ENCODE measurements around the gene SAFB2.

Gene SAFB2

DNA sequence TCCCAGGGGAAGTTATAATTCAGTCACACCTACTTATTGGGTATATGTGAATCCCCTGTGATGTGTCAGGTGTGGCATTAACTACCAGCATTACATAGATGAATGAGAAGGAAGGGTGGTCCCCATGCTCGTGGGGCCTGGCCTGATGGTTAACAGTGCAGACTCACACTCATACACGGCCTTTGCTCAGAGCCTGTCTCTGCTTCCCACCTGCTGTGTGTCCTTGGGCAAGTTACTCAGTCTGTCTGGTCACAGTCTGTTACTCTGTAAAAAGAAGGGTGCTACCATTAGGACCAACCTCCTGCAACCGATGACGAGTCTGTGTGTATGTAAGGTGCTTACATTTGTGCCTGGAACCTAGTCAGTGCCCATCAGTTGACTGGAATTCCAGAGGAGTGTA, 24.1 kb upstream of the SAFB2 start:
- Mint-ChIP-seq H3K27me3 (no peaks in the 10 kb centered on the region), H3K4me1 (ENCODE audit: low read depth) (peaks cover 27% of the 10 kb centered on the region), H3K9me3 (no peaks in the 10 kb centered on the region), H3K27ac (peak overlapping the region; percentile 66), H3K36me3 (ENCODE audit: low read depth) (peaks cover 93% of the 10 kb centered on the region), H3K4me3 (no peak overlapping the region)
- DNase-seq: no peak

DNA sequence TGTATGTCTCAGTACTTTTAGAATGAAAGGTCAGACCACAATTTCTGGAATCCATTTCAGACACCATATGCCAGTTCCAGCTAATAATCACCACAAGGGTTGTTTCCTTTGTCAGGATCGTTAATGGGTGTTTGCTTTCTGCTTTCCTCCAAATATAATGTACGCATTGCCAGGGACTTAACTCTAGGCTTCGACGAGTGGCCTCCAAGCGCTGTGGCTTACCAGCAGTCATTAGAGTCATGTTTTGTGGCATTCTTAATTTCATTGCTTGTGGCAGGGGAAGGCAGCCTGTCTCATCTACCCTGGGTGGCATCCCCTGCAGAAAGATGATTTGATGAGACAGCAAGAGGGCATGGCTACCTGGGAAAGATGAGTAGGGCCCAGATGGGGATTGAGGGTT, 22.8 kb upstream of the SAFB2 start:
- Mint-ChIP-seq H3K9me3 (no peaks in the 10 kb centered on the region), H3K27me3 (no peaks in the 10 kb centered on the region), H3K4me1 (ENCODE audit: low read depth) (peaks cover 32% of the 10 kb centered on the region), H3K4me3 (no peak overlapping the region), H3K36me3 (ENCODE audit: low read depth) (peaks cover 93% of the 10 kb centered on the region), H3K27ac (peak overlapping the region; percentile 77)
- no peak for DNase-seq

DNA sequence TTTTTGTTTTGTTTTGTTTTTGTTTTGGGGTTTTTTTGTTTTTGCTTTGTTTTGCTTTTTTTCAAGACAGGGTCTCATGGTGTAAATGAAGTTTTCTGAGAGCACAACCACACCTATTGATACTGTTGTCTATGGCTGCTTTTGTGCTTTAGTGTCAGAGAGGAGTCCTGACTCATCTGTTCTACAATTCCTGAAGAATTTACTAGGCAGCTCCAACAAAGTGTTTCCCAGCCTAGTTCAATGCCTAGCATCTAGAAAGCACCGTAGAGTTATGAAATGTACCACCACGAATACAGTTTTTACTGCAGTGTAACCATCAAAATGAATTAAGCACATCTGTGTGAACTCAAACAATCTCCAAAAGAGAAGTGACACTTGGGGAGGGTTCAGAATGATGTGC, 21.5 kb upstream of the SAFB2 start:
- Mint-ChIP-seq H3K4me1 (ENCODE audit: low read depth) (peaks cover 34% of the 10 kb centered on the region), H3K27me3 (no peaks in the 10 kb centered on the region), H3K36me3 (ENCODE audit: low read depth) (peaks cover 93% of the 10 kb centered on the region), H3K27ac (peak overlapping the region; percentile 66), H3K4me3 (no peak overlapping the region), H3K9me3 (no peaks in the 10 kb centered on the region)
- DNase-seq: no peak

DNA sequence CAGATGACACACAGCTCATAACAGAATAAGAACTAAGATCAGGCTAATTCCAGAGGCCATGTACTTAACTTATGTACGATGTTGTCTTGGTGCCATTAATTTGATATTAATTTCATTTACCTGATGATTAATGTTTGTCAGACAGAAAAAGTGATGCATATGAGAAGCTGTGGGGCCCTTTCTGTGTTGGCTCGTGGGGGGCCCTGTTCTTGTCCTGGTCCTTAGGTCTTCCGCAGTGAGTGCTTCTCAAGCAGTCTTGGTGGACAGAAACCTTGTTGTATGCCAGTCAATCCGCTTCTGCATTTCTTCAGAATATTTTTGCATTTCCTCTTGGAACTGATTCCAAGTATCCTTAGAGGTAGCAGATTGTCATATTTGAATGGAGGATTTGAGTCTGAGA, 20.5 kb upstream of the SAFB2 start:
- no peak for DNase-seq
- H3K27me3 Mint-ChIP-seq: no peaks in the 10 kb centered on the region
- no peak overlapping the region for H3K4me3 Mint-ChIP-seq
- peaks cover 91% of the 10 kb centered on the region for H3K36me3 Mint-ChIP-seq (ENCODE audit: low read depth)
- no peaks in the 10 kb centered on the region for H3K9me3 Mint-ChIP-seq
- peak overlapping the region; percentile 37 for H3K27ac Mint-ChIP-seq
- peaks cover 37% of the 10 kb centered on the region for H3K4me1 Mint-ChIP-seq (ENCODE audit: low read depth)

DNA sequence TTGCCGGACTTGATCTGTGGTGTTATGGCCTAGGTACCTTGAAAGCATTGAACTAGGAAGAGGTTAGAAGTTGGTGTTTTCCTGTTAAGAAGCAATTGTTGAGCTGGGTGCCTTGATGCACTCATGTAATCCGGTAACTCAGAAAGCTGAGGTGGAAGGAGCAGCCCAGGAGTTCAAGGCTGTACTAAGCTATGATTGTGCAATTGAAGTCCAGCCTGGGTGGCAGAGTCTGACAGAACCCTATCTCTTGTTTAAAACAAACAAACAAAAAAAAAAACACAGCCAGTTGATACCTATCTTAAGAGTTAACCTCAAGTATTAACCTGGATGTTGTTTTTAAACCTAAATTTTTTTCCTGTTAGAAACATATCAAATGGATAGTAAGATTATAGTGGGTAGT, 19.6 kb upstream of the SAFB2 start:
- DNase-seq: no peak
- Mint-ChIP-seq H3K9me3 (no peaks in the 10 kb centered on the region), H3K4me3 (no peak overlapping the region), H3K27me3 (no peaks in the 10 kb centered on the region), H3K36me3 (ENCODE audit: low read depth) (peaks cover 89% of the 10 kb centered on the region), H3K27ac (peak overlapping the region; percentile 31), H3K4me1 (ENCODE audit: low read depth) (peaks cover 44% of the 10 kb centered on the region)

DNA sequence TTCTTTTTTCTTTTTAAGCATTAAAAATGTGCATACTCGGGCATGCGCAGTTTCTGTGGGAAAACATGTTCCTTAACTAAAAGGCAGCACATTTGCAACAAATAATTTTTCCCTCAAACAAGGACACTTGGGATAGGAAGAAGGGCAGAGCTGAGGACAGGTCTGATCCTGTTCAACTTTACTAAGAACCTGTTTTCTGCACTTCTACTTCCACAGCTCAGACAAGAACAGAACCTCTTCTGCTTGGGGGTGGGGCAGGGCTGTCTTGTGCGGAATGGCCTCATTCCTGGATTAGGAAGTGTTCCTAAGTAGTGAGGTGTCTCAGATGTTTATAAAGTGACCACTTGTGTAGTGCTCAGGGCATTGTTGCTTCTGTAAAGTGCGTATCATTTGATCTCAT, 18.6 kb upstream of the SAFB2 start:
- Mint-ChIP-seq H3K9me3 (no peaks in the 10 kb centered on the region), H3K27me3 (no peaks in the 10 kb centered on the region), H3K4me1 (ENCODE audit: low read depth) (peaks cover 45% of the 10 kb centered on the region), H3K4me3 (no peak overlapping the region), H3K27ac (peak overlapping the region; percentile 54), H3K36me3 (ENCODE audit: low read depth) (peaks cover 87% of the 10 kb centered on the region)
- no peak for DNase-seq

DNA sequence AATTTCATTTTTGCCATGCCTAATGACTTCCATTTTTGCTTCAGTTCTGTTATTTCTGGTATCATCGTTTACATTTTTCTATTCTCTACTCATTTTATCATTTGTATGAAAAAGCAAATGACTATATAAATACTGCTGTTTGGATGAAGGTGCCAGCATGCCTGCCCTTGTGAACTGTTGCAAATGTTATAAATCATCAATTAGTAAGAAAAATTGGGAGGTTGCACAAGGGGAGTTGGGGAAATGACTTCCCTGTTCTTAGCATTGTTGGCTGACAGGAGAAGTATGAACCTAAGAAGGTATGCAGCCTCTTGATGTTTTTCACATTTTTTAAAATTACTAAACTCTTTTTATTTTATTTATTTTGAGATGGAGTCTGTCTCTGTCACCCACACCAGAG, 15.4 kb upstream of the SAFB2 start:
- H3K36me3 Mint-ChIP-seq (ENCODE audit: low read depth): peaks cover 85% of the 10 kb centered on the region

DNA sequence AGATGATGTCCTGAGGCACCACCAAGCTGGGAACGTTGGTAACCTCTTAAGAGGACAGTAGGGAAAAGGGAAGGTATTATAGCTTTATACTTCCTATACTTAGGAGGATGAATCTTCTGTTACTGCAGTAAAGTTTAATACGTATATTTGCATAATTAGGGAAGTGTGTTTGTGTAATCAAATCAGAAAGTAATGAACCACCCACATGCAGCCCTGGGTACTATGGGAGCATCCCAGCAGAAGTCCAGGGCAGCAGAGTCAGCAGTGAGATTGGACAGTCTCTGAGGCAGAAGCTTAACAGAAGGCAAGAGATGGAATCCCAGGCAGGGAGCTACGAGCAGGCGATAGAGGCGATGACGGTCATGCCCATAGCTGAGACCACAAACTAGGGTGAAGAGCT, 12.9 kb upstream of the SAFB2 start:
- Mint-ChIP-seq H3K36me3 (ENCODE audit: low read depth) (peaks cover 85% of the 10 kb centered on the region), H3K4me1 (ENCODE audit: low read depth) (peaks cover 60% of the 10 kb centered on the region), H3K27me3 (no peaks in the 10 kb centered on the region), H3K27ac (peak overlapping the region; percentile 45), H3K4me3 (no peak overlapping the region), H3K9me3 (no peaks in the 10 kb centered on the region)
- no peak for DNase-seq

More for the DNA sequence above, 15.4 kb upstream of the SAFB2 start:
- Mint-ChIP-seq H3K27ac (peak overlapping the region; percentile 44), H3K27me3 (no peaks in the 10 kb centered on the region), H3K4me1 (ENCODE audit: low read depth) (peaks cover 51% of the 10 kb centered on the region), H3K9me3 (no peaks in the 10 kb centered on the region), H3K4me3 (no peak overlapping the region)
- no peak for DNase-seq

DNA sequence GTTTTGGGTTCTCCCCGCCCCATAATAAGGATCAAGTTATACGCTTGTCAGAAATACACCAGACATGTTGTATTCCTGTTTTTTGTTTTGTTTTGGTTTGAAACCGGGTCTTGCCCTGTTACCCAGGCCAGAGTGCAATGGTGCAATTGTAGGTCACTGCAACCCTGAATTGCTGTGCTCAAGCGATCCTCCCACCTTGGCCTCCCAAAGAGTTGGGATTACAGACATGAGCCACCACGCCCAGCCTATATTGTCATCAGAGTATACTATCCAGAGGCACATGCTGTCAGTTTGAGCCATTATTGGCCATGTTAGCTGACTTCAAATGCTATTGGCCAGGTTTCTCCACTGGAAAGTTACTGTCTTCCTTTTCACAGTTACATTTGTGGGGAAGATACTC, 10.1 kb upstream of the SAFB2 start:
- no peak for DNase-seq
- peaks cover 76% of the 10 kb centered on the region for H3K4me1 Mint-ChIP-seq (ENCODE audit: low read depth)
- no peaks in the 10 kb centered on the region for H3K9me3 Mint-ChIP-seq
- no peaks in the 10 kb centered on the region for H3K27me3 Mint-ChIP-seq
- H3K36me3 Mint-ChIP-seq (ENCODE audit: low read depth): peaks cover 94% of the 10 kb centered on the region
- H3K4me3 Mint-ChIP-seq: no peak overlapping the region
- peak overlapping the region; percentile 2 for H3K27ac Mint-ChIP-seq

DNA sequence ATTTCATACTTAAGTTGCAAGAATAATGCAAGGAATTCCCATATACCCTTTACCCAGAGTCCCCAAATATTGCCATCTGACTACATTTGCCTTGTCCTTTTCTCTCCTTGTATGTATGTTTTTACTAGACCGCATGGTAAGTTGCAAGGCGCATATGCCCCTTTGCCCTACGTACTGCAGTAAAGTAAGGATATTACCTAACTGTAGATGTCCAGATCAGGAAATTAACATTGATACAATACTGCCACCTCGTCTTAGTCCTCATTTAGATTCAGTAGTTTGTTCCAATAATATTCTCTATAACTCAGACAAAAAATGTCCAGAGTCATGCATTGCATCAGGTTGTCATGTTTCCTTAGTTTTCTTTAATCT, 9.7 kb upstream of the SAFB2 start:
- Mint-ChIP-seq H3K27ac (peak overlapping the region; percentile 2), H3K4me1 (ENCODE audit: low read depth) (peaks cover 76% of the 10 kb centered on the region), H3K36me3 (ENCODE audit: low read depth) (peaks cover 94% of the 10 kb centered on the region), H3K4me3 (no peak overlapping the region), H3K9me3 (no peaks in the 10 kb centered on the region), H3K27me3 (no peaks in the 10 kb centered on the region)
- DNase-seq: no peak

DNA sequence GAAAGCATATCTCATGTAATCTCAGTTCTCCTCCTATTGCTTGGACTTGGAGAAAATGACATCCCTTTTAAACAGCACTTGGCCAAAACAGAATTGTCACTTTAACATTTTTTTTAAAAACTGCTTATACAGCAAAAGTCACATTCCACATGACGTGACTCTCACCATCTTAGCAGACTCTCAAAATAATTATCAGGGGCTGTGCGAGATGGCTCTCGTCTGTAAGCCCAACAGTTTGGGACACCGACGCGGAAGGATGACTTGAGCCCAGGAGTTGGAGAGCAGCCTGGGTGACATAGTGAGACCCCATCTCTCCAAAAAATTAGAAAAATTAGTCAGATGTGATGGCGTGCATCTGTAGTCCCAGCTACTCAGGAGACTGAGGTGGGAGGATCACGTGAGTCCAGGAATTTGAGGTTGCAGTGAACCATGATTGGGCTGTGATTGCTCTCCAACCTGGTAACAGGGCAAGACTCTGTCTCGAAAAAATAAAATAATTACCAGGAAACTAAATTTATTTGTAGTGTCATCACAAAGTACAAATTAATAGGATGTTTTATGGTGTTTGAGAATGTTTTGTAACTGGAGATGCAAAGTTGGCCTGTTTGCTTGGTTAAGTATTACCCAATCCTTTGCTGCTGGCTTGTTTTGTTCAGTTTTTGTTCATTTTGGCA, 9.1 kb upstream of the SAFB2 start:
- peak overlapping the region; percentile 2 for H3K27ac Mint-ChIP-seq
- DNase-seq: no peak
- peaks cover 81% of the 10 kb centered on the region for H3K4me1 Mint-ChIP-seq (ENCODE audit: low read depth)
- H3K9me3 Mint-ChIP-seq: no peaks in the 10 kb centered on the region
- H3K27me3 Mint-ChIP-seq: no peaks in the 10 kb centered on the region
- peaks cover 97% of the 10 kb centered on the region for H3K36me3 Mint-ChIP-seq (ENCODE audit: low read depth)
- no peak overlapping the region for H3K4me3 Mint-ChIP-seq

DNA sequence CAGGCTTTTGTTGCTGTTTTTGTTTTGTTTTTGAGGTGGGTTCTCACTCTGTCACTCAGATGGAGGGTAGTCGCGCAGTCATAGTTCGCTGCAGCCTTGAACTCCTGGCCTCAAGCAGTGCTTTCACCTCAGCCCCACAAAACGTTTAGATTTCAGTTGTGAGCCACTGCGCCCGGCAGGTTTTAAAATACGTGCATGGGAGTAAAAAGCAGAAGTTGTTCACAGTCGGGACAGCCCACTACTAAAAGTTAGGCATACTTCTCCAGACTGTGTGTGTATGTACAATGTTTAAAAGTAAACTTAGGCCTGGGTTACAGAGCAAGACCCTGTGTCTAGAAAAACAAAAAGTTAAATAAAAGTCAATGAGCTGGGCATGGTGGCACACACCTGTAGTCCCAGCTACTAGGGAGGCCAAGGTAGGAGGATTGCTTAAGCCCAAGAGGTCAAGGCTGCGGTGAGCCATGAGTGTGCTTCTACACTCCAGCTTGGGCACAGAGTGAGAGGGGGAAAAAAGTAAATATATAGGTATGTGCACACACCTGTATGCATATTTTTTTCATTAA, 6.4 kb upstream of the SAFB2 start:
- no peak for DNase-seq
- Mint-ChIP-seq H3K9me3 (no peaks in the 10 kb centered on the region), H3K27ac (peak overlapping the region; percentile 78), H3K27me3 (no peaks in the 10 kb centered on the region), H3K36me3 (ENCODE audit: low read depth) (peaks cover 97% of the 10 kb centered on the region), H3K4me3 (peak overlapping the region; percentile 33), H3K4me1 (ENCODE audit: low read depth) (peaks cover 87% of the 10 kb centered on the region)

DNA sequence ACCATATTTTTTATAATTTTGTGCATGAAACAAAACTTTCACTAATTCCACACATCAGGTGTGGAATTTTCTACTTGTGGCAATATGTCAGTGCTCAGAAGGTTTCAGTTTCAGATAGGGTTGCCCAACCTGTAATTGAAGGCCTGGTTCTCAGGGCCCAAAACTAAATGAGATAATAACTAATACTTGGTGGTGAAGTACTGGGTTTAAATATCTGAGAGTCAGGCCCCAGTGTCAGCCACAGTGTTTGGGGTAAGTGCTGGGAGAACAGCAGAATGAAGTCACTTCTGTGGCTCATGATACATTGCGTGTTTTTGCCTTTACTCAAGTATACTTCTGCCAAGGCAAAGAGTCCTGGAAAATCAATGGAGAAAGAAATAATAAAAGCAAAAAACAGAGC, 5.9 kb upstream of the SAFB2 start:
- DNase-seq: no peak
- H3K36me3 Mint-ChIP-seq (ENCODE audit: low read depth): peaks cover 98% of the 10 kb centered on the region
- H3K9me3 Mint-ChIP-seq: no peaks in the 10 kb centered on the region
- H3K27ac Mint-ChIP-seq: peak overlapping the region; percentile 78
- H3K4me3 Mint-ChIP-seq: peak overlapping the region; percentile 33
- H3K27me3 Mint-ChIP-seq: no peaks in the 10 kb centered on the region
- H3K4me1 Mint-ChIP-seq (ENCODE audit: low read depth): peaks cover 84% of the 10 kb centered on the region

DNA sequence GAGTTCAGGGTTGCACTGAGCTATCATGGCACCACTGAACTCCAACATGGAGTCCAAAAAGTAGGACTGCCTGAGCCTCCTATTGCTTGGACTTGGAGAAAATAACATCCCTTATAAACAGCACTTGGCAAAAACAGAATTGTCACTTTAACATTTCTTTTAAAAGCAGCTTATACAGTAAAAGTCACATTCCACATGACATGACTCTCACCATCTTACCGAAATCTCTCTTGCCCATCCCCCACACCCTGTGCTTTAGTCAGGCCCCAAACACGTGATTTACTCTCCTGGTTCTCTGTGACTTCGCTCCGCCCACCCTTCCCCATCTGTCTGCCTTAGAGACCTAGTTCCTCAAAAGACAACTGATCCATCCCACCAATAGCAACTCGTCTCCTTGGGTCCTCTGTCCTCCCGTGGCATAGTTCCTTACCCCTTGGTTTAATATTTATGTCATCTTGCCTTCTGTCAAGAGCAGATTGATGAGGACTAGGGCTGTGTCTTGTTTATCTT, 4.9 kb upstream of the SAFB2 start:
- Mint-ChIP-seq H3K4me3 (peak overlapping the region; percentile 100), H3K27me3 (no peaks in the 10 kb centered on the region), H3K4me1 (ENCODE audit: low read depth) (peaks cover 75% of the 10 kb centered on the region), H3K36me3 (ENCODE audit: low read depth) (peaks cover 95% of the 10 kb centered on the region), H3K27ac (peak overlapping the region; percentile 85), H3K9me3 (no peaks in the 10 kb centered on the region)
- DNase-seq: peak; percentile 50

DNA sequence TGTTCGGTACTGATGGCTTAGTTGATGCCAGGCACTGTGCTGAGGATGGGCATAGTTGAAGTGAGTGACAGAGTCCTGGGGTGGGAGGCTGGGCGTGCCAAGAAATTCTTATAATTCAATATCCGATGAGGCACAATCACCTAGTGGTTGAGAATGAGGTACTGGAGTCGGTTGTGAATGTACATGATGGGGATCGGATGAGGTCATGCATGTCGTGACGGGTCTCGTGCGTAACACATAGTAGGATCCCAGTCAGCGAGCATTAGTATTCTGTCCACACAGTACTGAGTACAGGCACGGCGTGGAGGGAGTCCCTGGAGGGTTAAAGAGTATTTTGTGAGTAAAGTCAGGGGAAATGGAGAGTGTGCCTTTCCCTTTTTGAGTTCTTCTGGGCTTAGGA, 3.1 kb upstream of the SAFB2 start:
- Mint-ChIP-seq H3K9me3 (no peaks in the 10 kb centered on the region), H3K27me3 (no peaks in the 10 kb centered on the region), H3K27ac (peak overlapping the region; percentile 95), H3K4me3 (peak overlapping the region; percentile 100), H3K36me3 (ENCODE audit: low read depth) (peaks cover 94% of the 10 kb centered on the region), H3K4me1 (ENCODE audit: low read depth) (peaks cover 67% of the 10 kb centered on the region)
- no peak for DNase-seq

Data from activated T-cell treated with anti-CD3 and anti-CD28 coated beads, Interleukin-2, amount 50 U/mL, for 24 hours (primary cell).